Measurements from ENCODE around the gene PLCB4. TPM values are rescaled to one million over a fixed set of nuclear protein-coding genes. Genes with fewer than 3 reads are reported as not detected.
"Not testable (repeated sequence)": the region's sequence is repeated elsewhere in the genome, so short reads cannot be mapped to it uniquely, and the experiment has no call there.

PLCB4 gene
- polyA plus RNA-seq, 12 donors, result 4.7 to 8.8 (median 6.4) TPM; not detected in 1

- no peak for DNase-seq
These were observed 73.0 kb downstream of the PLCB4 start for GRCh38 chr20:9141921-9142320.

DNA sequence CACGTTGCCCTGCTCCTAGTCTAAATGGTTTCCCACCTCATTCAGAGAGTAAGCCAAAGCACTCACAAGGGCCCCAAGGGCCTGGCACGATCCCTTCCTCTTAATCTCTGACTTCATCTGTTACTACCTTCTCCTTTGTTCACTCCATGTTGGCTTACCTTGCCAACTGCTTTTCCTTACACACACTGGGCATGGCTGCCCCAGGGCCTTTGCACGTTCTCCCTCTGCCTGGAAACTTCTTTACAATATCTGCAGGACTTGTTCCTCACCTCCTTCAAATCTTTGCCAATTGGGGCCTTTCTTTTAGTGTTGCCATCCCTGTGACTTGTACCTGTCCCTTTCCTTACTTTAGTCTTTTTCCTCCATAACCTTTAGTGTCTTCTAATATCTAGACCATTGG, 73.9 kb downstream of the PLCB4 start:
- DNase-seq, result no peak

- no peak for DNase-seq
These were observed 75.0 kb downstream of the PLCB4 start for GRCh38 chr20:9143926-9144325.

DNA sequence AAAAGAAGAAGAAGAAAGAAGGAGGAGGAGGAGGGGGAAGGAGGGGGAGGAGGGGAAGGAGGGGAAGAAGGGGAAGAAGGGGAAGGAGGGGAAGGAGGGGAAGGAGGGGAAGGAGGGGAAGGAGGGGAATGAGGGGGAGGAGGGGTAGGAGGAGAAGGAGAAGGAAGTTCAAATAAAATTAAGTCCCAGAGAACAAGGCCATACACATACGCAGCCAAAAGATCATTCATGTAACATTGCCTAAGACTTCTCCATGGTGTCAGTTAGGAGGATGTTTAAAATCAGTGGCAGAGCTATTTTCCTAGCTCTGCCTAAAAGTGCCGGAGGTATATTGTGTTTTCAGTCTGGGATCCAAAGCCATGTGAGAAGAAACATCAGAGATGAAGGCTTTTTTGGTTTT, 75.8 kb downstream of the PLCB4 start:
- no peak for DNase-seq

DNA sequence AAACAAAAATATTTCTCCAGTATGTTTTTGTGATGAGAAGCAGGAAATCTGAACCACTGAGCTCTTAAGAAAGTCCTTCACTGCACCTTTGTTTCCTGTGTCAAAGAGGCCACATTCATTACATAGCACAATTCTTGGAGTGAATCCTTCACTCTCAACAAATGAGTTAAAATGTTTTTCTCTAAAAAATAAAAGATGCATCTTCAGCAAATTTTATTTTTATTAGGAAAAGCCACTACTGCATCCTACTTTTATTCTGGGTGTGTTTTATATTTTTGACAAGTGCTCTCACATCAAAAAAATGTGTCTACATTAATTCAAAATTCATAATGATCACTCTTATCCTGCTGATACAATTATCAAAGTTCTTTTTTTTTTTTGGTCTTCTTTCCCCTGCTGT, 76.3 kb downstream of the PLCB4 start:
- DNase-seq, result no peak

DNA sequence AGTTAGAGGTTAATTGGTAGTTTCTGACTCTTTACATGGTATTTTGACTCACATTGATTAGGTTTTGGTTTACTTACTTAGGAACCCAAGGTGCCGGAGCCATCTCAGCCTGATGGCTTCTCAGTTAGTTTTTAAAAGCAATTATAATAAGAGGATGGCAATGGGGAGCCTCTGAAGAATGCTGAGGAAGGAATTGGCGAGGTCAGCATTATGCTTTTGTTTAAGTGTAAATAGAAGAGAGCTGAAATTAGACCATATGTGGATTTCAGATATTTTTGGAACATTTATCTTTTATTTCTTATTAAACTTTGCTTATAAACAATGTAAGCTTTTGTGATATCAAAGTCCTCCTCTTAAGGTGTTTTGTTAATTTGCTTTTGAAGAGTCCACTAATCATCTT, 77.8 kb downstream of the PLCB4 start:
- no peak for DNase-seq

- DNase-seq, result no peak
These were observed 78.7 kb downstream of the PLCB4 start for GRCh38 chr20:9147547-9148024.

DNA sequence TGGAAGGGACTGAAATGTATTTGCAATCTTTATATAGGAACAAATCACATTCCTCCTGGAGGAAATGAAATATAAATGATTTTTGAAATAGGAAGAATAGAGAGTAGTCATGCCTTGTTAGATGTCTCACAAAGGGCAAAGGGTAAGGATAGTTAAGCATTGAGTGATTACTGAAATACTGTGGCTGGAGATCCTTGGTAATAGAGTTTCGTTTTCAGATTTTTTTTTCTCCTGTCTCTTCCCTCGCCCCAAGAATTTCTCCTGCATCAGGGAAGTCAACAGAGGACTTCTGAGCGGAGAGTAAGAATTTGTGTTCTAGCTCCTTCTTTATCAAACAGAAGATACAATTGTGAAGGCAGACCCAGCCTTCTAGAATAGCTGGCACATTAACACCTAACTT, 79.4 kb downstream of the PLCB4 start:
- DNase-seq, result no peak

- no peak for DNase-seq
These were observed 80.2 kb downstream of the PLCB4 start for GRCh38 chr20:9149087-9149486.

- DNase-seq, result no peak
These were observed 80.9 kb downstream of the PLCB4 start for GRCh38 chr20:9149796-9150195.

DNA sequence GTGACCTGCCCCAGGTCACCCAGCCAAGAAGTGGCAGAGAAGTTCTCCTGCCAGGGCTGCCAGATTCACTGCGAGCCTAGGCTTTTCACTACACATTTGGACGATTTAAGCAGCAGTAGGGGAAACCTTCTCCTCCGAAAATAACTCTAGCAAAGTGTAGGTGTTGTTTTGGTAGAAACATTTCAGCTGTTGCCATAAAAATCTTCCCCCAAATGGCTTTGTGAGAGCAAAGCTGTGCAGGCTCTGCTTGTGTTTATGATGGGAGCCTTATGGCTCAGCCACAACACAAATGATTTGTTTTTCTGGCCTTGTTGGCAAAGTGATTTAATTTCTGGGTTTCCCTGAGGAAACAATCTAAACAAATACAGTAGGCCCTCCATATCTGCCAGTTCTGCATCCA, 81.8 kb downstream of the PLCB4 start:
- no peak for DNase-seq

DNA sequence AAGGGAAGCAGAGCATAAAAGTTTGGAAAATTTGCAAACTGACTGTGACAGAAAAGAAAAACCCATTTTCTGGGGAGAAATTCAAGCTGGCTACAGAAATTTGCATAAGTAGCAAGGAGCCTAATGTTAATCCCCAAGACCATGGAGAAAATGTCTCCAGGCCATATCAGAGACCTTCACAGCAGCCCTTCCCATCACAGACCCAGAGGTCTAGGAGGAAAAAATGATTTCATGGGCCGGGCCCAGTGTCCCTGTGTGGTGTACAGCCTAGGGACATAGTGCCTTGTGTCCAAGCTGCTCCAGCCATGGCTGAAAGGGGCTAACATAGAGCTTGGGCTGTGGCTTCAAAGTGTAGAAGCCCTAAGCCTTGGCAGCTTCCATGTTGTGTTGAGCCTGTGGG, 83.3 kb downstream of the PLCB4 start:
- not testable (repeated sequence) for DNase-seq

DNA sequence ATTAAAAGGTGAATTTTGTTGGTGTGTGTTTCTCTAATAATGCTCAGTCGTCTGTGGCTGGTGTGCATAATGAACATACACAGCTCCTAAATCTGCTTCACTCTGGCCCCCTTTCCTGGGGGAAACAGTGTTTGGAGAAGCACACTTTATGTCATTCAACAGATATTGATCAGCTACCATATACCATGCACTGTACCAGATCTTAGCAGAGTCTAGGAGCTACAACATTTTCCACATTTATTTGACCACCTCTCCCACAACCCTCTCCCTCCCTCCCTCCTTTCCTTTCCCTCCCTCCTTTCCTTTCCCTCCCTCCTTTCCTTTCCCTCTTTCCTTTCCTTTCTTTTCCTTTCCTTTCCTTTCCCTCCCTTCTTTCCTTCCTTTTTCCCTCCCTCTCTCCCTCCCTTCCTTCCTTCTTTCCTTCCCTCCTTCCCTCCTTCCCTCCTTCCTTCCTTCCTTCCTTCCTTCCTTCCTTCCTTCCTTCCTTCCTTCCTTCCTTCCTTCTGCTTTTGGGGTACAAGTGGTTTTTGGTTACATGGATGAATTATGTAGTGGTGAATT, 85.7 kb downstream of the PLCB4 start:
- no peak for DNase-seq

DNA sequence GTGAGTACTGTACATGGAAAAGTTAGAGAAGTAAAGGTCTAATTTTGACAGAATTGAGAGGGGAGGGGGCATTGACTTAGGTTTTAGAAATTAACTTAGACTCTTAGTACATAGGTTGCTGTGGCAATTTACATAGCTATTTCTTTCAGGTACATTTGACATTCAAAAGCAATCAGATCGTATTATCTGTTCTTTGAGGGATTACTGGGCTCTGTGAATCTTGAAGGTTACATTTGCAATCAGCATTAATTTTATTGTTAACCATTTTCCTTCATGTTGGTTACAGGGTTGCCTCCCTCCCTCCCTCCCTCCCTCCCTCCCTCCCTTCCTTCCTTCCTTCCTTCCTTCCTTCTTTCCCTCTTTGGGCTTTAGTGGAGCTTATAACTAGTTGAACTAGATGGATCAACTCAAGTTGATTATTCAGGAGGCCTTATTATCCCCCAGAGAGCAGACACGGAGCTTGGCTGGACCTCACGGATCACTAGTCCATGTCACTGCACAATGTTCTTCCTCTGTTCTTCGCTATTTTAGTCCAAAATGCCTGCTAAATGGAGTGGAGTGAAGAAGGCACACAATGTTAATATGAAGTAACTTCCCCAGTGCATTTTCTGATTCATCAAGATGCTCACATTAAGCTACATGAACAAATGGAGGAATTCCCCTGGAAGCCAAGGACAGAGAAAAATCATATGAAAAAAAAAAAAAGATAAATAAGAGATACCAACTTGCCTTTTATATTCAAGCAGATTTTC, 87.8 kb downstream of the PLCB4 start:
- DNase-seq, result no peak

DNA sequence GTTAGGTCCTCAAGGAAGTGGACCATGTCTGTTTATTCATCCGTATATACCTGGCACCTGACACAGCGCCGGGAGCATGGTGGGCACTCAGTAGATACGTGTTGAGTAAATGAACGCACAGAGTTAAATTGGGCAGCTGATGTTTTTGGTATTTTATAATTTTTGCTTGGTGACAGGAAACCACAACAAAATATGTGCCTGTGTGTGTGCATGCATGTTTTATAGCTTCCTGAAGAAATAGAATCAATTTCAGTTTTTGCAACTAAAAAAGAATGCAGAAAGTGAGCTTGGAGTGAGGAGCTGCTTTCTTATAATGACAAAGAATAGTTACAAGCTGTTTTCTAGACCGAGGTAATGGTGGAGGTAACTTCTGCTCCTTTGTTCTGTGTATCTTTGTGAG, 91.4 kb downstream of the PLCB4 start:
- no peak for DNase-seq

DNA sequence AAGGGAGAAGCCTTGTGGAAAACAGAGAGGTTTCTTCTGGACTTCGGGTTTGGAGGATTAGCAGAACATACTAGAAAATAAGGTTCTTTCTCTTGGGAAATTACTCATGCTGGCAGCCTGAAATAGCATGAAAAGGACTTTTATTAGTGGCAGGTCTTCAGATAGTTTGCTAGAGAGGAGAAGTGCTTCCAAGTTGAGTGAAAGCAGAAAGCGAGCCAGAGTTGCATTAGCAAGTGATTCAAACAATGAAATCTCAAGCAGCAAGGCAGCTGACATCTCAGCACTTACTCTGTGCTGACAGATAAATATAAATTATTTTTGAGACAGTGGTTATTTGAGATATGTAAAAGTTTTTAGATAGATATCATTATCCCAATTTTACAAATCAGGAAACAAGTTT, 91.9 kb downstream of the PLCB4 start:
- peak; percentile 39 for DNase-seq

DNA sequence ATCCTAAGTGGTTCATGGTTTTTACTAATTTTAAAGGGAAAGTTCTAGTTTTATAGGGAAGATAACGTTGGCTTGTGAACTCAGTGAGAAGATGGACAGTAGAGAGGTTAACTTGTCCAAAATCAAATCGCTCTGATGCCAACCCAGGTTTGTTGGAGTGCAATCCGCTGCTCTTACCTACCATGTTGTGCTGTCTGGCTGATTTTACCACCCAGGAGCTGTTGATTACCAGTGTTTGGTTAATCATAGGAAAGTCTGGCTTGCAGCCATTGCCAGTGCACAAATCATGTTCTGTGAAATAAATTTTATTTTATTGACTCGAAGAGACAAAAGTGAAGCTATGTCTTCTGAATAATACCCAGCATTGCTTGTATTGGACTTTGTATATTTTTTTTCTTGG, 92.4 kb downstream of the PLCB4 start:
- no peak for DNase-seq

GRCh38 chr20:9163251-9163650, 94.4 kb downstream of the PLCB4 start:
- DNase-seq, result no peak

GRCh38 chr20:9163995-9164394, 95.1 kb downstream of the PLCB4 start:
- no peak for DNase-seq

- no peak for DNase-seq
These were observed 96.4 kb downstream of the PLCB4 start for GRCh38 chr20:9165261-9165660.

DNA sequence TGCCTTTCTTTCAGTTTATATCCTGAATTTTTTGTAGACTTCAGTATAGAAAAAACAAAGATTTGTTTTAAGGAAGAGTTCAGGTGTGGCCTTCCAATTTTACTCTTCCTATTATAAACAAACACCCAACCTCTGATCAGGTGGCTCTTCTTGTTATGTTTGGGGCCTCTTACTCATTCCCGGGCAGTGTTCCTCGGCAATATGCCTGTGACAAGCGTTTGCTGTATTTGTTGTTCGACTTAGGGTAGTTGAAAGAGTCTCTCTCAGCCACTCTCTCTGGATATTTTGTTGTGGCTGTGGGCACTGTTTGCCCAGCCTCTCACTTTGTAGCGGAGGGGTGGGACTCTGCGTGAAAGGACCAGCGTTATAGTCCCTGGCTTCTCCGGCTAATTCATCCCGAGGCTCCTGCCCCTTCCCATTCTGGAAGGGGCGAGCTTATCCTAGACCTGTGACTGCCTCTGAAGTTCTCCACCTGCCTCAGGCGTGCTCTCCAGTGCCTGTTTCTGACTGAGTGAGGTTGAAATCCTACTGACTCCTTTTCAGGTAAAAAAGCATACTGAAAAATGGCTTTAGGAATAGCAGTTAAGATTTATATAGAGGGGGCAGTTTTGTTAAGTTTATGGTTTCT, 97.4 kb downstream of the PLCB4 start:
- no peak for DNase-seq

- no peak for DNase-seq
These were observed 100.5 kb downstream of the PLCB4 start for GRCh38 chr20:9169409-9169808.

DNA sequence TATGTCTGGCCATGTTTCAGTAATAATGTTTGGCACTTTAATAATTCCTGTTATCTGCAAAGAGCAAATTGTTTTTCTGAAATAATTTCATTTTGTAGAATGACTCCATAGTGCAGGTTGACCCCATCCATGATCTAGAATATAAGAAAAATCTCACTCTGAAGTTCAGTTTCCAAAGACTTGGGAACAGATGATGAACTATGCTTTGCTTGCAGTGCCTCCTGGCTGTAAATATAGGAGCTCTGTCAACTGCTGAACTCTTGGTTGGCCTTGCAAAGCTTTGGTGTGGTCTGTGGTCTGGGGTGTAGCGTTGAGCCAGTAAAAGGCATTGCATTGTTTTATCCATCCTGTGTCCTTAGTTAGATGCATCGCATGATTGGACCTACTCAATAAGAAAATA, 104.0 kb downstream of the PLCB4 start:
- peak; percentile 19 for DNase-seq
